B cell (primary cell): Measurements from ENCODE around the gene MKS1. TPM values are rescaled to one million over a fixed set of nuclear protein-coding genes. Genes with fewer than 3 reads are reported as not detected.

Experiments used
- ATAC-seq: fragments of 200-7000 bp; cut with Tn5 transposase; one replicate; pipeline ENCODE4 v1.10.0; 2021; ENCODE audit warnings: low read depth, mild to moderate bottlenecking, moderate number of reproducible peaks, moderate library complexity
- CTCF ChIA-PET: fragments of 350-600 bp; sonication (Branson Sonifier 250); formaldehyde crosslinking; loops from one replicate; lab custom pipeline; 2021; ENCODE audit warnings: antibody characterized with exemption, inconsistent platforms; lab: Charles Lee
- POLR2A ChIA-PET: fragments of 350-600 bp; sonication (Branson Sonifier 250); formaldehyde crosslinking; loops from one replicate; lab custom pipeline; 2021; ENCODE audit warnings: antibody characterized with exemption; lab: Charles Lee
- DNase-seq: peaks from one replicate; pipeline ENCODE4 v3.0.0; 2013
- H2AFZ ChIP-seq: 2 replicates; pipeline ENCODE4 v1.6.1; 2012; ENCODE audit warnings: mild to moderate bottlenecking, low read depth, low read length; ENCODE audit not compliant: insufficient read depth, poor library complexity, severe bottlenecking
- H3K27ac ChIP-seq, 2 donors: 1 replicate in 1 of 2; 2 replicates in 1 of 2; pipeline ENCODE4 v1.5.1; 2012 to 2013; ENCODE audit warnings: low read length in 2 of 2, mild to moderate bottlenecking in 2 of 2, moderate library complexity in 1 of 2
- H3K27me3 ChIP-seq, 4 experiments: fragments of 200-600 bp in 1 of 4; sonication (generic) in 1 of 4; replicated peaks in 1 of 4; 1 replicate in 2 of 4; 2 replicates in 2 of 4; pipeline versions ENCODE4 v1.6.1 to v1.7.0; 2013 to 2016; ENCODE audit warnings: low read length in 3 of 4, mild to moderate bottlenecking in 2 of 4, mixed read lengths in 1 of 4, moderate library complexity in 1 of 4; ENCODE audit not compliant: insufficient read depth in 4 of 4, control insufficient read depth in 3 of 4; ENCODE audit errors: control extremely low read depth in 1 of 4
- H3K36me3 ChIP-seq, 2 experiments: replicated peaks in 1 of 2; 1 replicate in 1 of 2; 2 replicates in 1 of 2; pipeline versions ENCODE4 v1.6.1 to v1.7.1; 2013; ENCODE audit warnings: low read length in 1 of 2; ENCODE audit not compliant: insufficient read depth in 2 of 2, control insufficient read depth in 1 of 2; ENCODE audit errors: control extremely low read depth in 1 of 2, extremely low read depth in 1 of 2
- H3K4me1 ChIP-seq, 2 donors: fragments of 200-600 bp in 1 of 2; sonication (generic) in 1 of 2; 1 replicate in 1 of 2; 2 replicates in 1 of 2; pipeline versions ENCODE4 v1.5.1 to v1.6.1; 2013 to 2017; ENCODE audit warnings: low read length in 2 of 2; ENCODE audit not compliant: control insufficient read depth in 2 of 2, insufficient read depth in 2 of 2
- H3K4me2 ChIP-seq: replicated peaks from 2 replicates; pipeline ENCODE3; 2012; ENCODE audit warnings: mild to moderate bottlenecking, low read depth, low read length; ENCODE audit not compliant: poor library complexity, severe bottlenecking
- H3K4me3 ChIP-seq, 5 experiments: fragments of 200-600 bp in 1 of 5; sonication (generic) in 1 of 5; 1 replicate in 3 of 5; 2 replicates in 2 of 5; pipeline versions ENCODE4 v1.5.1 to v1.7.0; 2011 to 2016; ENCODE audit warnings: low read length in 4 of 5, mild to moderate bottlenecking in 4 of 5, low read depth in 2 of 5, control low read depth in 1 of 5, moderate library complexity in 1 of 5; ENCODE audit not compliant: insufficient read depth in 1 of 5; ENCODE audit errors: control extremely low read depth in 1 of 5, extremely low read depth in 1 of 5
- H3K79me2 ChIP-seq: fragments of 200-600 bp; sonication (generic); one replicate; pipeline ENCODE4 v1.6.0; 2016; ENCODE audit warnings: low read length; ENCODE audit not compliant: control insufficient read depth, insufficient read depth
- H3K9ac ChIP-seq: fragments of 200-600 bp; sonication (generic); 2 replicates; pipeline ENCODE4 v1.6.1; 2017; ENCODE audit warnings: mild to moderate bottlenecking, low read length, moderate library complexity
- H3K9me3 ChIP-seq, 3 donors: one replicate each; pipeline versions ENCODE4 v1.6.1 to v1.7.1; 2013; ENCODE audit warnings: low read length in 2 of 3; ENCODE audit not compliant: control insufficient read depth in 2 of 3, insufficient read depth in 1 of 3; ENCODE audit errors: control extremely low read depth in 1 of 3
- H4K20me1 ChIP-seq: 2 replicates; pipeline ENCODE4 v1.6.0; 2012; ENCODE audit warnings: mild to moderate bottlenecking, low read length; ENCODE audit not compliant: insufficient read depth, control insufficient read depth, poor library complexity, severe bottlenecking
- H3K27ac Mint-ChIP-seq: one replicate; pipeline ENCODE4 v1.8.0; 2021; ENCODE audit warnings: mixed read lengths
- H3K27me3 Mint-ChIP-seq: one replicate; pipeline ENCODE4 v1.8.0; 2021; ENCODE audit warnings: mixed read lengths
- H3K4me1 Mint-ChIP-seq: one replicate; pipeline ENCODE4 v1.8.0; 2021; ENCODE audit warnings: mixed read lengths
- H3K4me3 Mint-ChIP-seq: one replicate; pipeline ENCODE4 v1.8.0; 2021; ENCODE audit warnings: mixed read lengths
- H3K9me3 Mint-ChIP-seq: one replicate; pipeline ENCODE4 v1.8.0; 2022; ENCODE audit warnings: mixed read lengths; ENCODE audit not compliant: insufficient read depth
- EZH2 ChIP-seq: IDR thresholded peaks from 2 replicates; pipeline ENCODE4 v1.6.1; 2012; ENCODE audit warnings: borderline replicate concordance, low read depth, mild to moderate bottlenecking, moderate library complexity, low read length; ENCODE audit not compliant: insufficient read depth, poor library complexity, severe bottlenecking
- WGBS: methylation state at CpG from one replicate; pipeline ENCODE4 v1.1.5; 2013; ENCODE audit warnings: missing lambda C conversion rate; ENCODE audit not compliant: insufficient coverage; 5-methylcytosine and 5-hydroxymethylcytosine counted together
- intact Hi-C: fragments of 100-400 bp; cut with micrococcal nuclease; formaldehyde crosslinking; loops from one replicate; pipeline ENCODE4 v1.10.0; 2022
- polyA plus RNA-seq: library from polyadenylated mRNA; depleted of rRNA; stranded (reverse); fragments of >200 nt; gene quantifications from 2 replicates; pipeline ENCODE4 v1.2.3, GENCODE V29; 2012
- total RNA-seq, 2 donors: library from RNA; stranded (reverse); fragments of 120-200 nt in 1 of 2; gene quantifications; 1 replicate in 1 of 2; 2 replicates in 1 of 2; pipeline versions ENCODE4 v1.2.3 to v1.2.4, GENCODE V29; 2013 to 2022
- TF ChIP-seq, protein P1 (sequence below): fragments of 200-600 bp; IDR thresholded peaks from one replicate; pipeline ENCODE4 v1.8.0; 2022; ENCODE audit warnings: antibody characterized with exemption, mild to moderate bottlenecking

The MKS1 gene
- total and polyA plus RNA-seq, 2 donors (not counting 1 experiment from before 2014, with no cell fraction given) = 8.3 to 19.6 TPM

DNA sequence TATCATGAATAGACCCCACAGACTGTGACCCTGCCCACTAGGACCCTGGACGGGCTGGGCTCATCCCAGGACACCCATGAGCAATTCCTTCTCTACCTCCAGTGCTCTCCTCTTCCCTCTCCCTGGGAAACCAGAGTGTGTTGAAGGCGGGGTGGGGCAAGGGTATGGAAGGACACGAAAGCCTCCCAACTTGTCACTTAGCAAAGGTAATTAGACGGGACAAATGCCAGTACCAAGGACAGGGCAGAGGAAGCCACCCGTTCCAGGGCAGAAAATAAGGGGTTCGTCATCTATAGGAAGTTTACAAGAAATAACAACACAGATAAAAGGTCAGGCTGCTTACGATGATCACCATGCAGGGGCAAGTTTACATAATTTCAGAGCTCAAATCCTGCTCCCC is 31.4 kb downstream of the MKS1 start:
- Histone ChIP-seq H2AFZ (no peak overlapping the region), H3K27ac (no peak overlapping the region), H3K9ac (no peak overlapping the region), H3K9me3 (no peaks in the 10 kb centered on the region), H4K20me1 (no peaks in the 10 kb centered on the region), H3K4me3 (no peak overlapping the region), H3K27me3 (peaks cover 0 to 5% (median 2%) of the 10 kb centered on the region in 4 experiments), H3K79me2 (no peaks in the 10 kb centered on the region), H3K4me2 (no peak overlapping the region), H3K4me1 (peaks cover 9 to 15% of the 10 kb centered on the region in 2 donors), H3K36me3 (no peaks in the 10 kb centered on the region)
- Mint-ChIP-seq H3K9me3 (no peaks in the 10 kb centered on the region), H3K27ac (no peak overlapping the region), H3K4me1 (peaks cover 11% of the 10 kb centered on the region), H3K27me3 (peaks cover 26% of the 10 kb centered on the region), H3K4me3 (no peak overlapping the region)
- 89% methylated on average over 3 of the region's 7 CpGs for WGBS
- intact Hi-C loops = no loop called here
- ChIA-PET POLR2A (no interaction called here), CTCF (no interaction called here)
- no peak for DNase-seq
- no peak for TF ChIP-seq EZH2
- TF ChIP-seq, protein P1, sequence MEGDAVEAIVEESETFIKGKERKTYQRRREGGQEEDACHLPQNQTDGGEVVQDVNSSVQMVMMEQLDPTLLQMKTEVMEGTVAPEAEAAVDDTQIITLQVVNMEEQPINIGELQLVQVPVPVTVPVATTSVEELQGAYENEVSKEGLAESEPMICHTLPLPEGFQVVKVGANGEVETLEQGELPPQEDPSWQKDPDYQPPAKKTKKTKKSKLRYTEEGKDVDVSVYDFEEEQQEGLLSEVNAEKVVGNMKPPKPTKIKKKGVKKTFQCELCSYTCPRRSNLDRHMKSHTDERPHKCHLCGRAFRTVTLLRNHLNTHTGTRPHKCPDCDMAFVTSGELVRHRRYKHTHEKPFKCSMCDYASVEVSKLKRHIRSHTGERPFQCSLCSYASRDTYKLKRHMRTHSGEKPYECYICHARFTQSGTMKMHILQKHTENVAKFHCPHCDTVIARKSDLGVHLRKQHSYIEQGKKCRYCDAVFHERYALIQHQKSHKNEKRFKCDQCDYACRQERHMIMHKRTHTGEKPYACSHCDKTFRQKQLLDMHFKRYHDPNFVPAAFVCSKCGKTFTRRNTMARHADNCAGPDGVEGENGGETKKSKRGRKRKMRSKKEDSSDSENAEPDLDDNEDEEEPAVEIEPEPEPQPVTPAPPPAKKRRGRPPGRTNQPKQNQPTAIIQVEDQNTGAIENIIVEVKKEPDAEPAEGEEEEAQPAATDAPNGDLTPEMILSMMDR = no peak
- ATAC-seq = no peak

- Mint-ChIP-seq H3K27me3 (peaks cover 25% of the 10 kb centered on the region), H3K27ac (no peak overlapping the region), H3K4me1 (peaks cover 11% of the 10 kb centered on the region), H3K4me3 (no peak overlapping the region), H3K9me3 (no peaks in the 10 kb centered on the region)
- WGBS = 99% methylated on average over 6 of the region's 6 CpGs
- CTCF ChIA-PET = no interaction called here
- H3K79me2 ChIP-seq = no peaks in the 10 kb centered on the region
- peaks cover 0 to 5% (median 2%) of the 10 kb centered on the region in 4 experiments for H3K27me3 ChIP-seq
- no peak for ATAC-seq
- H3K4me2 ChIP-seq = no peak overlapping the region
- H3K4me3 ChIP-seq = no peak overlapping the region
- no peak overlapping the region for H3K27ac ChIP-seq
- no peak for DNase-seq
- H2AFZ ChIP-seq = no peak overlapping the region
- no peak overlapping the region for H3K9ac ChIP-seq
- no peaks in the 10 kb centered on the region for H4K20me1 ChIP-seq
- H3K4me1 ChIP-seq = peaks cover 9 to 15% of the 10 kb centered on the region in 2 donors
- TF ChIP-seq EZH2 = no peak
- TF ChIP-seq, protein P1 = no peak
- H3K36me3 ChIP-seq = no peaks in the 10 kb centered on the region
- intact Hi-C loops = no loop called here
- H3K9me3 ChIP-seq = no peaks in the 10 kb centered on the region
- POLR2A ChIA-PET = no interaction called here
These were observed 32.0 kb downstream of the MKS1 start for GRCh38 chr17:58187063-58187462.
